ENCODE data around the gene HNRNPM. TPM values are rescaled to one million over a fixed set of nuclear protein-coding genes. Genes with fewer than 3 reads are reported as not detected.

Gene HNRNPM
- total and polyA plus RNA-seq, 7 donors: 53.2 to 146 (median 91.8) TPM

DNA sequence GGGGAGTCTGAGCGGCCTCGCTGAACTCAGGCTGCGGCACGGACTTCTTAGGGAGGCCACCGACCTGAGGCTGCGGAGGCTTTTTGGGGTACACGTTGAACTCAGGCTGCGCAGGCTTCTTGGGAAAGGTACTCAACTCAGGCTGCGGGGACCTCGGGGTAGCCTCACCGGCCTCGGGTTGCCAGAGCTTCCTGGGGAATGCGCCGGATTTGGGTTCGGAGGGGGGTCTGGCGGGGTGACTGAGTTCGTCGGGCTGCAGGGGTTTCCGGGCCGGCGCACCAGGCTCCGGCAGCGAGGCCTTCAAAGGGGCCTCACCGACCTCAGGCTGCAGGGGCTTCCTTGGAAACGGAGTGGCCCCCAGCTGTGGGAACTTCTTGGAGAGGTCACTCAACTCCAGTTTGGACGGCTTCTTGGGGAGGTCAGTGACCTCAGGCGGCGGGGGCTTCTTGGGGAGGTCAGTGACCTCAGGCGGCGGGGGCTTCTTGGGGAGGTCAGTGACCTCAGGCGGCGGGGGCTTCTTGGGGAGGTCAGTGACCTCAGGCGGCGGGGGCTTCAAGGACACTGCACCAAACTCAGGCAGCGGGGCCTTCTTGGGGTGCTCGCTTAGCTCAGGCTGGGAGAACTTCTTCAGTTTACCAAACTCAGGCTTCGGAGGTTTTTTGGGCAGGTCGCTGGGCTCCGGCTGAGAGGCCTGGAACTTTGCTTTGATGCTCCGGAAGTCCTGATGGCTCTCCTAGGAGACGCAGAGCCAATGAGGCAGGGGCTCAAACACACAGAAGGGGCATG is 54.5 kb downstream of the HNRNPM start:
- H3K9me3 ChIP-seq: no peaks in the 10 kb centered on the region
- H3K27ac ChIP-seq: no peak overlapping the region
- no peak overlapping the region for H3K4me3 ChIP-seq
- TF ChIP-seq, protein P1, sequence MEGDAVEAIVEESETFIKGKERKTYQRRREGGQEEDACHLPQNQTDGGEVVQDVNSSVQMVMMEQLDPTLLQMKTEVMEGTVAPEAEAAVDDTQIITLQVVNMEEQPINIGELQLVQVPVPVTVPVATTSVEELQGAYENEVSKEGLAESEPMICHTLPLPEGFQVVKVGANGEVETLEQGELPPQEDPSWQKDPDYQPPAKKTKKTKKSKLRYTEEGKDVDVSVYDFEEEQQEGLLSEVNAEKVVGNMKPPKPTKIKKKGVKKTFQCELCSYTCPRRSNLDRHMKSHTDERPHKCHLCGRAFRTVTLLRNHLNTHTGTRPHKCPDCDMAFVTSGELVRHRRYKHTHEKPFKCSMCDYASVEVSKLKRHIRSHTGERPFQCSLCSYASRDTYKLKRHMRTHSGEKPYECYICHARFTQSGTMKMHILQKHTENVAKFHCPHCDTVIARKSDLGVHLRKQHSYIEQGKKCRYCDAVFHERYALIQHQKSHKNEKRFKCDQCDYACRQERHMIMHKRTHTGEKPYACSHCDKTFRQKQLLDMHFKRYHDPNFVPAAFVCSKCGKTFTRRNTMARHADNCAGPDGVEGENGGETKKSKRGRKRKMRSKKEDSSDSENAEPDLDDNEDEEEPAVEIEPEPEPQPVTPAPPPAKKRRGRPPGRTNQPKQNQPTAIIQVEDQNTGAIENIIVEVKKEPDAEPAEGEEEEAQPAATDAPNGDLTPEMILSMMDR (IDR thresholded peaks at IDR 0.05): no peak
- DNase-seq (no peak), ATAC-seq (no peak)
- 81 to 86% (median 85%) methylated on average over 38 to 41 of the region's 41 CpGs for WGBS, 3 donors
- intact Hi-C loops (cut with DNase I): no loop called here
- H3K36me3 ChIP-seq (ENCODE audit: insufficient read depth in 1 of 2, low read depth in 1 of 2): no peaks in the 10 kb centered on the region
- H3K27me3 ChIP-seq (ENCODE audit: insufficient read depth in 3 of 3, low read length in 2 of 3): no peaks in the 10 kb centered on the region
- H3K4me1 ChIP-seq: no peaks in the 10 kb centered on the region

DNA sequence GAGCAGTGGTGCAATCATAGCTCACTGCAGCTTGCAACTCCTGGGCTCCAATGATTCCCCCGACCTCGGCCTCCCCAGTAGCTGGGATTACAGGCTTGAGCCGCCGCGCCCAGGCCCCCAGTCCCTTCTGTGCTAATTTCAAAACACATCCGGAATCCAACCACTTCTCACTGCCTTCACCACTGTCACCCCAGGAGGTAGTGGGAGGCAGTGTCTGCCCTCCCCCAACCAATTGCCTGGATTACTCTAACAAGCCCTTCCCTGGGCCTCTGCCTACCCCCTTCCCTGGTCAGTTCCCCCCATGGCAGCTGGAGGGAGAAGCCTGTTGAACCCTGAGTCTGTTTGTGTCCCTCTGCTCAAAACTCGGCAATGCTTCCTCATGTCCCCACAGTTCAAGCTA is 55.4 kb downstream of the HNRNPM start:
- H3K9me3 ChIP-seq: no peaks in the 10 kb centered on the region
- H3K27me3 ChIP-seq (ENCODE audit: insufficient read depth in 3 of 3, low read length in 2 of 3): no peaks in the 10 kb centered on the region
- no peak for DNase-seq
- no peak overlapping the region for H3K27ac ChIP-seq
- TF ChIP-seq, protein P1 (IDR thresholded peaks at IDR 0.05): no peak
- intact Hi-C loops (cut with DNase I): loop anchor here in 1 of 2 donors (5.0 kb wide), 1 partner anchor 33 kb away; no protein-coding TSS in a partner anchor
- no peaks in the 10 kb centered on the region for H3K4me1 ChIP-seq
- ATAC-seq: no peak
- 59 to 70% (median 68%) methylated on average over 7 of the region's 7 CpGs for WGBS, 3 donors
- H3K36me3 ChIP-seq (ENCODE audit: insufficient read depth in 1 of 2, low read depth in 1 of 2): no peaks in the 10 kb centered on the region
- H3K4me3 ChIP-seq: no peak overlapping the region

DNA sequence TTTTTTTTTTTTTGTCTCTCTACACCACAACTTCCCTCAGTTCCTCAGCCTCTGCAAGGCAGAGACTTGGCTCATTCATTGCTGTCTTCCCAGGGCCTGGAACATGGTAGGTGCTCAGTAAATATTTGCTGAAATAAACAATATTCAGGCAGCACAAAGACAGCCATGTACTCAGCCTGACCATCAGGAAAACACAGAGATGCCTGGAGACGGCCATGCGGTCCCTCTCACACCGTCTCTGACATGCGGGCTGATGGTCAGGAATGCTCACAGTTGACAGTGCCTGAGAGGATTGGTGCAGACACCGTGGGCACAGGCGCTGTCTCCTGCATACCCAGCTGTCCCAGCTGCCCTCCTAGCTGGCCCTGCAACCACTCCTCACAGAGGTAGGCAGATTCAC is 56.7 kb downstream of the HNRNPM start:
- intact Hi-C loops (cut with DNase I): loop anchor here in 1 of 2 donors (5.0 kb wide), 1 partner anchor 34 kb away; no protein-coding TSS in a partner anchor
- no peak for DNase-seq
- H3K36me3 ChIP-seq (ENCODE audit: insufficient read depth in 1 of 2, low read depth in 1 of 2): no peaks in the 10 kb centered on the region
- H3K27ac ChIP-seq: no peak overlapping the region
- WGBS, 3 donors: 68 to 83% (median 68%) methylated on average over 6 of the region's 6 CpGs
- no peaks in the 10 kb centered on the region for H3K27me3 ChIP-seq (ENCODE audit: insufficient read depth in 3 of 3, low read length in 2 of 3)
- H3K4me3 ChIP-seq: no peak overlapping the region
- H3K9me3 ChIP-seq: no peaks in the 10 kb centered on the region
- H3K4me1 ChIP-seq: peaks cover 11% of the 10 kb centered on the region
- no peak for ATAC-seq
- TF ChIP-seq, protein P1 (IDR thresholded peaks at IDR 0.05): no peak

DNA sequence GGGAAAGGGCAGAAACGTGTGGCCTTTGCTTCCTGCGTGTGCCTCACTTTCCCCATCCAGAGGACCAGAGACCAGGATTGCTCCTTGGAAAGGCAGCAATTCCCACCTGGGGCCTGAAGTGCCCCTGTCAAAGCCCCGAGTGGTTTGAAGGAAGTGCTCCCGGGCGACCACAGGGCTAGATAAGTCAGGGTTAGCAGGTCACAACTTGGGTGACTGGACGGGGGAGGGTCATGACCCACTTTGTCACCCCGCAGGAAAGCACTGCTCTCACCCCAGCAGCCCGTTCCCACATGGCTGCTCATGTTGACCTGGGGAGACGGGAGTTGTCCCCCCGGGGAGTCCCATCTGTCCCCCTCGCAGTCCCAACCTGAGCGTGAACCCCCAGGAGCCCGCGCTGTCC is 57.2 kb downstream of the HNRNPM start:
- no peaks in the 10 kb centered on the region for H3K27me3 ChIP-seq (ENCODE audit: insufficient read depth in 3 of 3, low read length in 2 of 3)
- no peak for DNase-seq
- TF ChIP-seq, protein P1 (IDR thresholded peaks at IDR 0.05): no peak
- no peaks in the 10 kb centered on the region for H3K9me3 ChIP-seq
- peaks cover 11% of the 10 kb centered on the region for H3K4me1 ChIP-seq
- WGBS, 3 donors: 74 to 76% (median 74%) methylated on average over 14 of the region's 14 CpGs
- no peak overlapping the region for H3K27ac ChIP-seq
- H3K36me3 ChIP-seq (ENCODE audit: insufficient read depth in 1 of 2, low read depth in 1 of 2): no peaks in the 10 kb centered on the region
- intact Hi-C loops (cut with DNase I): loop anchor here in 1 of 2 donors (5.0 kb wide), 1 partner anchor 35 kb away; no protein-coding TSS in a partner anchor
- no peak overlapping the region for H3K4me3 ChIP-seq
- ATAC-seq: no peak

All from psoas muscle (tissue), 8 donors.